RWPE2 (cell line): ENCODE results near the gene DSCAM.

Experiments
- ATAC-seq: fragments of 200-7000 bp; cut with Tn5 transposase; 3 replicates; pipeline ENCODE4 v1.9.1; 2021; ENCODE audit warnings: low read depth
- DNase-seq: peaks from one replicate; pipeline ENCODE4 v3.0.0-alpha.2; 2020; ENCODE audit warnings: low spot score
- H3K27ac ChIP-seq: fragments of 450-650 bp; 2 replicates; pipeline ENCODE4 v1.5.1; 2017; ENCODE audit warnings: mild to moderate bottlenecking; ENCODE audit not compliant: poor library complexity, severe bottlenecking
- H3K27me3 ChIP-seq: fragments of 250-450 bp; sonication (Bioruptor Pico); 2 replicates; pipeline ENCODE4 v1.5.1; 2021; ENCODE audit warnings: mild to moderate bottlenecking, moderate library complexity; ENCODE audit not compliant: insufficient read depth, poor library complexity, severe bottlenecking
- H3K36me3 ChIP-seq: fragments of 250-450 bp; sonication (Bioruptor Pico); 2 replicates; pipeline ENCODE4 v1.5.1; 2020; ENCODE audit warnings: low read depth, mild to moderate bottlenecking, moderate library complexity
- H3K4me1 ChIP-seq: fragments of 250-450 bp; sonication (Bioruptor Pico); 2 replicates; pipeline ENCODE4 v1.5.1; 2021; ENCODE audit warnings: mild to moderate bottlenecking, moderate library complexity; ENCODE audit not compliant: insufficient read depth, poor library complexity, severe bottlenecking
- H3K4me3 ChIP-seq: fragments of 250-450 bp; sonication (Bioruptor Pico); 2 replicates; pipeline ENCODE4 v1.5.1; 2021; ENCODE audit warnings: mild to moderate bottlenecking, moderate library complexity; ENCODE audit not compliant: severe bottlenecking
- H3K9me3 ChIP-seq: fragments of 250-450 bp; sonication (Bioruptor Pico); 2 replicates; pipeline ENCODE4 v1.5.1; 2021; ENCODE audit warnings: mild to moderate bottlenecking, moderate library complexity; ENCODE audit not compliant: severe bottlenecking
- CTCF ChIP-seq: fragments of 450-650 bp; IDR thresholded peaks from one replicate; pipeline ENCODE4 v1.5.1; 2017; ENCODE audit warnings: mild to moderate bottlenecking, moderate library complexity; ENCODE audit not compliant: poor library complexity, severe bottlenecking

DSCAM gene

GRCh38 chr21:40425981-40426380 is 421.0 kb downstream of the DSCAM start:
- no peak for DNase-seq
- H3K27ac ChIP-seq: no peak overlapping the region
- H3K9me3 ChIP-seq: no peaks in the 10 kb centered on the region
- H3K4me1 ChIP-seq: no peaks in the 10 kb centered on the region
- no peak for ATAC-seq
- TF ChIP-seq CTCF: no peak
- no peak overlapping the region for H3K4me3 ChIP-seq
- no peaks in the 10 kb centered on the region for H3K27me3 ChIP-seq
- no peaks in the 10 kb centered on the region for H3K36me3 ChIP-seq

- no peaks in the 10 kb centered on the region for H3K27me3 ChIP-seq
- no peak overlapping the region for H3K4me3 ChIP-seq
- DNase-seq (no peak), ATAC-seq (no peak)
- no peaks in the 10 kb centered on the region for H3K4me1 ChIP-seq
- no peak overlapping the region for H3K27ac ChIP-seq
- no peaks in the 10 kb centered on the region for H3K9me3 ChIP-seq
- H3K36me3 ChIP-seq: no peaks in the 10 kb centered on the region
- no peak for TF ChIP-seq CTCF
Observed at GRCh38 chr21:40422896-40423635, 423.9 kb downstream of the DSCAM start.

- no peak for TF ChIP-seq CTCF
- no peak overlapping the region for H3K4me3 ChIP-seq
- no peaks in the 10 kb centered on the region for H3K36me3 ChIP-seq
- no peaks in the 10 kb centered on the region for H3K9me3 ChIP-seq
- DNase-seq (no peak), ATAC-seq (peak; percentile 40; the same call in 2 of the 3 replicates)
- no peaks in the 10 kb centered on the region for H3K27me3 ChIP-seq
- H3K4me1 ChIP-seq: no peaks in the 10 kb centered on the region
- no peak overlapping the region for H3K27ac ChIP-seq
Observed at GRCh38 chr21:40421121-40421520, 425.8 kb downstream of the DSCAM start.

GRCh38 chr21:40416572-40416971 is 430.4 kb downstream of the DSCAM start:
- H3K36me3 ChIP-seq: no peaks in the 10 kb centered on the region
- no peaks in the 10 kb centered on the region for H3K4me1 ChIP-seq
- no peaks in the 10 kb centered on the region for H3K27me3 ChIP-seq
- ATAC-seq (no peak), DNase-seq (no peak)
- H3K27ac ChIP-seq: no peak overlapping the region
- no peak for TF ChIP-seq CTCF
- H3K9me3 ChIP-seq: no peaks in the 10 kb centered on the region
- H3K4me3 ChIP-seq: no peak overlapping the region

GRCh38 chr21:40408561-40408960 is 438.4 kb downstream of the DSCAM start:
- no peaks in the 10 kb centered on the region for H3K36me3 ChIP-seq
- no peak overlapping the region for H3K4me3 ChIP-seq
- no peaks in the 10 kb centered on the region for H3K9me3 ChIP-seq
- no peak overlapping the region for H3K27ac ChIP-seq
- no peak for ATAC-seq
- no peak for DNase-seq
- TF ChIP-seq CTCF: no peak
- H3K27me3 ChIP-seq: no peaks in the 10 kb centered on the region
- no peaks in the 10 kb centered on the region for H3K4me1 ChIP-seq
